Measurements from ENCODE around the gene CACNA1D.
A peak's percentile ranks its signal among the peaks of the same experiment; 100 is the strongest.

Gene CACNA1D

DNA sequence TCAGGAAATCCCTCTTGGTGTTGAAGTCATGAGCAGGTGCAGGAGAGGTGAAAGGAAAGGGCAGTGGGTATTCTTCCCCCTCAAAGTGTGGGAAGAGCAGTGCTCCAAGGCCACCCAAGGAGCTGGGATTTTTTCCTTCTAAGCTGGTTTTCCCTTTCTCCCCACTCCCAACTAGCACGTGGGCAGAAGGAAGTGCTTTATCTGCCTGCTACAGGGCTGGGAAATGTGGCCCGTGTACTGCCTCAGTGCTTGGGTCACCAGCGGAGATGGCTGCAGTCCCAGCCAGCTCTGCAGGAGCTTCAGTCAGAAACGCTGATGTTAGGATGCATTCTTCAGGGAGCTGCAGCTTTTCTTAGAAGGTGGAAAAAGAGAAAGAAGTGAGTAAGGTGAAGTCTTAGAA lies 99.2 kb downstream of the CACNA1D start:
- FAIRE-seq = no peak
- no peak for TF ChIP-seq TAF1 (IDR thresholded peaks at IDR 0.05; ENCODE audit: low read depth, low read length)
- TF ChIP-seq SPI1 (IDR thresholded peaks at IDR 0.05; ENCODE audit: low read depth, low read length) = no peak
- TF ChIP-seq POLR2A (IDR thresholded peaks at IDR 0.05; ENCODE audit: low read depth, low read length) = no peak
- TF ChIP-seq POLR2AphosphoS5 (IDR thresholded peaks at IDR 0.05; ENCODE audit: low read depth, low read length) = no peak
- no peak for TF ChIP-seq POU2F2 (IDR thresholded peaks at IDR 0.05; ENCODE audit: low read depth, low read length)
- no peak for TF ChIP-seq PAX5 (IDR thresholded peaks at IDR 0.05; ENCODE audit: insufficient read depth, low read length, severe bottlenecking)
- no peak for DNase-seq (ENCODE audit: insufficient read length, low spot score)

GRCh38 chr3:53594276-53594675 lies 99.9 kb downstream of the CACNA1D start:
- FAIRE-seq (no peak), DNase-seq (ENCODE audit: insufficient read length, low spot score) (no peak)

GRCh38 chr3:53595660-53596059 lies 101.2 kb downstream of the CACNA1D start:
- DNase-seq (ENCODE audit: insufficient read length, low spot score) (no peak), FAIRE-seq (no peak)
- no peak for TF ChIP-seq TAF1 (IDR thresholded peaks at IDR 0.05; ENCODE audit: low read depth, low read length)
- no peak for TF ChIP-seq POLR2AphosphoS5 (IDR thresholded peaks at IDR 0.05; ENCODE audit: low read depth, low read length)
- no peak for TF ChIP-seq POU2F2 (IDR thresholded peaks at IDR 0.05; ENCODE audit: low read depth, low read length)
- TF ChIP-seq POLR2A (IDR thresholded peaks at IDR 0.05; ENCODE audit: low read depth, low read length) = no peak
- no peak for TF ChIP-seq PAX5 (IDR thresholded peaks at IDR 0.05; ENCODE audit: insufficient read depth, low read length, severe bottlenecking)
- no peak for TF ChIP-seq SPI1 (IDR thresholded peaks at IDR 0.05; ENCODE audit: low read depth, low read length)

More at GRCh38 chr3:53594276-53594675, 99.9 kb downstream of the CACNA1D start:
- no peak for TF ChIP-seq POLR2AphosphoS5 (IDR thresholded peaks at IDR 0.05; ENCODE audit: low read depth, low read length)

GRCh38 chr3:53597136-53597915 lies 102.9 kb downstream of the CACNA1D start:
- TF ChIP-seq PAX5 (IDR thresholded peaks at IDR 0.05; ENCODE audit: insufficient read depth, low read length, severe bottlenecking) (no peak), SPI1 (IDR thresholded peaks at IDR 0.05; ENCODE audit: low read depth, low read length) (no peak), POU2F2 (IDR thresholded peaks at IDR 0.05; ENCODE audit: low read depth, low read length) (no peak), TAF1 (IDR thresholded peaks at IDR 0.05; ENCODE audit: low read depth, low read length) (no peak), POLR2A (IDR thresholded peaks at IDR 0.05; ENCODE audit: low read depth, low read length) (no peak), POLR2AphosphoS5 (IDR thresholded peaks at IDR 0.05; ENCODE audit: low read depth, low read length) (no peak)
- DNase-seq (ENCODE audit: insufficient read length, low spot score) = no peak
- no peak for FAIRE-seq

DNA sequence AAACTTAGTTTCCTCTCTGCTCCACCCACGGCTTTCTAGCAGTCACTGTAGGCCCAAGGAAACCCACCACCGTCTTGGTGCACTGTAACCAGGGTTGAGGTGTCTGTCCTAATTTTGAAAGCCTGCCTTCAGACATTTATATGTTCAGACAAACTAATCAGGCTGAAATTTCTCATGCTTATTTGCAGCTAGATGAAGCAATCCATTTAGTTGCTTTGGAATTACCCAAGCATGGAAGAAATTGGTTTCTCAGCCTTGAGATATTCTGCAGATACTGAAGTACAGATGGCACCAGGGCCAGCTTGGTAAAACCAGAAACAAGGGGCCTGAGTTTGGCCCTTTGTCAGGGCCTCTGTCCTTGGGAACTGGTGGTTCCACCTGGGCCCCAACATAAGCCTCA lies 105.4 kb downstream of the CACNA1D start:
- DNase-seq (ENCODE audit: insufficient read length, low spot score) = no peak

GRCh38 chr3:53602866-53603265 lies 108.5 kb downstream of the CACNA1D start:
- DNase-seq (ENCODE audit: insufficient read length, low spot score) (no peak), FAIRE-seq (no peak)
- TF ChIP-seq POU2F2 (IDR thresholded peaks at IDR 0.05; ENCODE audit: low read depth, low read length) (no peak), PAX5 (IDR thresholded peaks at IDR 0.05; ENCODE audit: insufficient read depth, low read length, severe bottlenecking) (no peak), POLR2A (IDR thresholded peaks at IDR 0.05; ENCODE audit: low read depth, low read length) (no peak), POLR2AphosphoS5 (IDR thresholded peaks at IDR 0.05; ENCODE audit: low read depth, low read length) (no peak), SPI1 (IDR thresholded peaks at IDR 0.05; ENCODE audit: low read depth, low read length) (no peak), TAF1 (IDR thresholded peaks at IDR 0.05; ENCODE audit: low read depth, low read length) (no peak)

More for the DNA sequence above, 105.4 kb downstream of the CACNA1D start:
- no peak for FAIRE-seq
- no peak for TF ChIP-seq POLR2A (IDR thresholded peaks at IDR 0.05; ENCODE audit: low read depth, low read length)
- TF ChIP-seq POU2F2 (IDR thresholded peaks at IDR 0.05; ENCODE audit: low read depth, low read length) = no peak
- TF ChIP-seq TAF1 (IDR thresholded peaks at IDR 0.05; ENCODE audit: low read depth, low read length) = no peak
- no peak for TF ChIP-seq POLR2AphosphoS5 (IDR thresholded peaks at IDR 0.05; ENCODE audit: low read depth, low read length)
- TF ChIP-seq SPI1 (IDR thresholded peaks at IDR 0.05; ENCODE audit: low read depth, low read length) = no peak
- no peak for TF ChIP-seq PAX5 (IDR thresholded peaks at IDR 0.05; ENCODE audit: insufficient read depth, low read length, severe bottlenecking)

- no peak for FAIRE-seq
- DNase-seq (ENCODE audit: insufficient read length, low spot score) = no peak
- TF ChIP-seq PAX5 (IDR thresholded peaks at IDR 0.05; ENCODE audit: insufficient read depth, low read length, severe bottlenecking) = no peak
- TF ChIP-seq SPI1 (IDR thresholded peaks at IDR 0.05; ENCODE audit: low read depth, low read length) = no peak
- TF ChIP-seq TAF1 (IDR thresholded peaks at IDR 0.05; ENCODE audit: low read depth, low read length) = no peak
Measured at GRCh38 chr3:53604232-53604631, 109.8 kb downstream of the CACNA1D start.

DNA sequence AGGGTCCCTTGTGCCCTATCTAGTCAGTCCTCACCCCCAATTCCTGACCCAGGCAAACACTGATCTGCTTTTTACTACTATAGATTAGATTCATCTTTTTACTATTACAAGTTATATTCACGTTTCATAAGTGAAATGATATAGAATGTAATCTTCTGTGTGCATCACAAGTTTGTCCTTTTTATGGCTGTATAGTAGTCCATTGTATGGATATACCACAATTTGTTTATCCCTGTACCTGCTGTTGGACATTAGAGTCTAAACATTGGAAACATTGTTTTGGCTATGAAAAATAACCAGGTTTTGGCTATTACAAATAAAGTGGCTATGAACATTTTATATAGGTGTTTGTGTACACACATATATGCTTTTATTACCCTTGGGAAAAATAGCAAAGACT lies 112.4 kb downstream of the CACNA1D start:
- TF ChIP-seq SPI1 (IDR thresholded peaks at IDR 0.05; ENCODE audit: low read depth, low read length) (no peak), PAX5 (IDR thresholded peaks at IDR 0.05; ENCODE audit: insufficient read depth, low read length, severe bottlenecking) (no peak), POLR2A (IDR thresholded peaks at IDR 0.05; ENCODE audit: low read depth, low read length) (no peak), POU2F2 (IDR thresholded peaks at IDR 0.05; ENCODE audit: low read depth, low read length) (no peak), TAF1 (IDR thresholded peaks at IDR 0.05; ENCODE audit: low read depth, low read length) (no peak), POLR2AphosphoS5 (IDR thresholded peaks at IDR 0.05; ENCODE audit: low read depth, low read length) (no peak)
- DNase-seq (ENCODE audit: insufficient read length, low spot score) = no peak
- FAIRE-seq = no peak

GRCh38 chr3:53612508-53612907 lies 118.1 kb downstream of the CACNA1D start:
- DNase-seq (ENCODE audit: insufficient read length, low spot score) (no peak), FAIRE-seq (no peak)
- no peak for TF ChIP-seq TAF1 (IDR thresholded peaks at IDR 0.05; ENCODE audit: low read depth, low read length)
- no peak for TF ChIP-seq SPI1 (IDR thresholded peaks at IDR 0.05; ENCODE audit: low read depth, low read length)
- TF ChIP-seq PAX5 (IDR thresholded peaks at IDR 0.05; ENCODE audit: insufficient read depth, low read length, severe bottlenecking) = no peak
- TF ChIP-seq POU2F2 (IDR thresholded peaks at IDR 0.05; ENCODE audit: low read depth, low read length) = no peak

DNA sequence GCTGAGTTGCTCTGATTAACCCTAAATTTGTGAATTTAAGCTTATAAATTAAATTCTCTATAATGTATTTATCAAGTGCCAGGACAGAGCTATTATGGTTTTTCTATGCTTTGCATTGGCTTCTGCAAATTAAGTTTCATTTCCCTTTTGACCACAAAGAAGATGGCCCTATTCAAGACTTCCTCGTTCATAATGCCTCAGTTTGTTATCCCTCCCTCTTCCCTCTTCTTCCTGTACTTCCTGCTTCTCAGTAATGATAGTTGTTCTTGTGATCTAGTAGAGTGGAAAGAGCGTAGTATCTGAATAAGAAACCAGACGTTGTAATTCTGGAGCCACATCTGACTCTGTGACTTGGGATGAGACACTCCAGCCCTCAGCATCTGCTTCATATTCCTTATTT lies 118.7 kb downstream of the CACNA1D start:
- no peak for TF ChIP-seq POU2F2 (IDR thresholded peaks at IDR 0.05; ENCODE audit: low read depth, low read length)
- TF ChIP-seq PAX5 (IDR thresholded peaks at IDR 0.05; ENCODE audit: insufficient read depth, low read length, severe bottlenecking) = no peak
- TF ChIP-seq POLR2AphosphoS5 (IDR thresholded peaks at IDR 0.05; ENCODE audit: low read depth, low read length) = no peak
- peak; percentile 73 for TF ChIP-seq SPI1 (IDR thresholded peaks at IDR 0.05; ENCODE audit: low read depth, low read length)
- DNase-seq (ENCODE audit: insufficient read length, low spot score) (no peak), FAIRE-seq (no peak)
